Cerebellar nuclear complex (tissue), 1 donor: ENCODE results near the gene MIGA1.

Source experiments
- DNase-seq, 2 experiments: peaks; one replicate each; lab custom pipeline; 2025; lab: John Stamatoyannopoulos, UW

Gene MIGA1

GRCh38 chr1:77847621-77848080 is 68.2 kb downstream of the MIGA1 start:
- no peak for DNase-seq

GRCh38 chr1:77850082-77850481 is 70.6 kb downstream of the MIGA1 start:
- DNase-seq, result no peak

- DNase-seq, result no peak
These were observed 78.1 kb downstream of the MIGA1 start for GRCh38 chr1:77857552-77857951.

DNA sequence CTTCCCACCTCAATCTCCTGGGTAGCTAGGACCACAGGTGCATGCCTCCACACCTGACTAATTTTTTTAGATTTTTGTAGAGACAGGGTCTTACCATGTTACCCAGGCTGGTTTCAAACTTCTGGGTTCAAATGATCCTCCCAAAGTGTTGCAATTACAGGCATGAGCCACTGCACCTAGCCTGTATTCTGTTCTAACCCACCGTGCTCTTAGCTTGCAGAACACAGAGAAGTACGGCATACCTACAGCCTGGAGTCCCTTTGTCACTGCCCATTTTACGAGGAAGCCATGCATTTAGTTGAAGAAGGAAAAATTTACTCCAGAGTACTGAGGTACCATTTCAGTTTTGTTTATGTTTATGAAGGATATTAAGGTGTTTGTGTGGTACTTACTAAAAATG is 79.3 kb downstream of the MIGA1 start:
- DNase-seq, result no peak

DNA sequence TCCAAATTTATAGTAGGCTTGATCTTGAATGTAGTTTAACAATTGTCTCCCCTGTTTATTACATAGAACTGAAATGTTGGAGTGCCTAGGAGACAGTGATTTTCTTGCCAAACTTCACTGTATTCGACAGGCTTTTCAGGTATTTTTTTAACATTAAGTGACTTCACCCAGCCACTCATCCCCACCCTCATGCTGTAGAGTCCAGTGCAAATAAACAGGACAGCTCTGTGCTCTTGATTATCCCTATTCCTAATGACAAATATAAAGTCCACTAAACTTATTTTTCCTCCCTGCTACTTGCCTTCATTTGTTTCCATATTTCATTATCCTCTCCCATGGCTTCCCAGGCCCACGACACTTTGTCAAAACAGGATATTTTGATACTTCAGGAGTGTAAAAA is 79.8 kb downstream of the MIGA1 start:
- DNase-seq, result no peak

- no peak for DNase-seq
These were observed 86.8 kb downstream of the MIGA1 start for GRCh38 chr1:77866296-77866695.

- DNase-seq, result no peak
These were observed 93.2 kb downstream of the MIGA1 start for GRCh38 chr1:77872645-77873044.

DNA sequence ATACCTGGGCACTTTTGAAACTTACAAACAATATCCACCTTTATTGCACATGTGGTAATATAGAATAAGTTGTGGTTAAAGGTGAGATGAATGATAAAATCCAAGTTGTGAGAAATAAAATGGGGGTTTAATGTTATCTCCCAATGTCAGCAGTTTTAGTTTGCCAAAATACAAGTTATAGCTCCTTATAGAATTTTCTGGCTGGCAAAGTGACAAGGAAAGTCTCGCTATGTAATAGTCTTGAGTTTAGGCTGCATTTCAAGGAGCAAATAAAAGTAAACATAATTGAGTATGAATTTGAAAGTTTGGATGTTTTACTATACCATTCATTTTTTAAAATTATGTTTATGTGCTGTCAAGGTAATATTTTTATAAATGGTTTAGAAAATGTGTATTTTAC is 94.0 kb downstream of the MIGA1 start:
- no peak for DNase-seq

DNA sequence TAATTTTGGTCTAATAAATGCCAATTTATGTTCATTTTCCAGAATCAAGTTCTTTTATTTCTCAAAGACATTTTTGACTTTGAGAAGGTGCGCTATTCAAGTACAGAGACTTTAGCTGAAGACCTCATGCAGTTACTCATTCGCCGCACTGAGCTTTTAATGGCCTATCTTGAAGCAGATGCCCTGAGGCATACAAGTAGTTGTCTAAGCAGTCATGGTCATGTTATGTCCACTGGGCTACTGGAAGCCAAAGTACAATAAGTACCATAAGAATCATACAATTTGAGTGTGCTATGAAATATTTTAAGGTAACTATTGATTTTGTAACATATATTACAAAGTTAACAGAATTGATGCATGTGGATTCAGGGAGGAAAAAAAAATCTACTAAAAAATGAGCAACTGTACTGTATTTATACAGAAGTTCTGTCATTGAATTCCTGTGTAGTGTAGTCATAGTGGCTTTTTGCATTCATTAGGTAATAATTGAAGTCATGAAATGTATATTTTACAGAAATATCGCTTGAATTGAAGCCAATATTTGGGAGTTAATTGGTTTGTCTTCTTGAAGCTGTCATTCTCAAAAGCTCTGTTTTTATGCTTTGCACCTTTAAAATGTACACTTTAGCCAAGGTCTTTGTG is 95.5 kb downstream of the MIGA1 start:
- DNase-seq, result no peak

DNA sequence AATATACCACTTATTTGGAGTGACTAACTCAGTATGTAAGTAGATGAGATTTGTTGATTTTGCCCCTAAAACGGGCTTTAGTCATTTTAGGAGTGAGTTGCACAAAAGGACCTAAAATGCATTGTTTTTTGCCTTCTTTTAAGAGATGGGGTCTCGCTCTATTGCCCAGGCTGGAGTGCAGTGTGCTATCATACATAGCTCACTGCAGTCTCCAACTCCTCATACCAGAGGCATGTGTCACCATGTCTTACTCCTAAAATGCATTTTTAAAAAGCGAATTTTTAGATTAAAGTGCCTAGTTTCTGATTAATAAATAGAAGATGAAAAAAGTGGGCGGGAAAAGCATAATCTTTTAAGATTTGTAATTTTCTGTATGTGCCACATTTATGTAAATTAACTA is 97.4 kb downstream of the MIGA1 start:
- no peak for DNase-seq

- DNase-seq, result no peak
These were observed 101.6 kb downstream of the MIGA1 start for GRCh38 chr1:77881061-77881460.

DNA sequence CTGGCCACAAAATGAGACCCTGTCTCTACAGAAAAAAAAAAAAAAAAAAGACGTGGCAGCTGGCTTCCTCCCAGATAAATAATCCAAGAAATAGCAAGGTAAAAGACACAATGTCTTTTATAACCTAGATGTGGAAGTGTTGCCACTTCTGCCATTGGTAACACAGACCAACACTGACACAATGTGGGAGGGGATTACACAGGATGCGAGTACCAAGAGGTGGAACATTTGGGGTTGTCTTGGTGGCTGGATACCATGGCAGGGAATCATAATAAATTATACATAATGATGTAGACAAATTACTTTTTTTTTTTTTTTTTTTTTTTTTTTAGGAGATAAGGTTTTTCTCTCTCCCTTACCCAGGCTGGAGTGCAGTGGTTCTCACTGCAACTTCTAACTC is 103.0 kb downstream of the MIGA1 start:
- no peak for DNase-seq

DNA sequence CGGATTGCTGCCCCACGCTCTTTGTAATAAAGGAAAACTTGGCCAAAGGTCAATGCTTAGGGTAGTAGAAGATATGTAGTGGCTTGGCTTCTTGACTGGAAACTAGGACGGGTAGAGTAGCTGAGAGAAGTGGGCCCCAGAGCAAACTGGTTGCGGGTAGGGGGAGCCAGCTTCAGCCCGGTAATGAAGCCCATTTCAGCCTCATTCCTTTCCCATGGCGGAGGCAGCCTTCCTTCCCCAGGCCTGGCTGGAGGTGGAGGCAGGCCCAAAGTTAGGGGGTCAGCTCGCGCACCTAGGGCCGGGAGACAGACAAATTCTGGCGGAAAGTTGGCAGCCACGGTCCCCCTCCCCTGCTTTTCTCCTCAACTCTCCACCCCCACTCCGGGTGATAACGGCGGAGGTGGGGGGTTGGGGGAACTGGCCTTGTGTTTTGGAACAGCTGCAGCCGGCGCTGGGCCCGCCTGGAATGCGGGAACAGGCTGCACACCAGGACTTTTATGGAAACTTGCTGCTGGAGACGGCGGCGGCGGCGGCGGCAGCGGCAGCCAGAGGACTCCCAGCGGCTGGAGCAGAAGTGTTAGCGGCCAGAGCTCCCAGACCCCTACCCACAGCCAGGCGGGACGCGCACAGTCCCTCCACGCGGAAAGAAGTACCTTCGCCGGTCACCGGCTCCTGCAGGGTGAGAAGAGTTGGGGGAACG is 108.8 kb downstream of the MIGA1 start, which contains the start of gene NEXN:
Gene NEXN, plus strand, starts transcription at position 544 of the 700 bp plus-strand sequence. CDS start 27,483 bp downstream, outside the sequence.
- DNase-seq, result no peak

GRCh38 chr1:77888781-77889642 is 109.6 kb downstream of the MIGA1 start:
- no peak for DNase-seq

DNA sequence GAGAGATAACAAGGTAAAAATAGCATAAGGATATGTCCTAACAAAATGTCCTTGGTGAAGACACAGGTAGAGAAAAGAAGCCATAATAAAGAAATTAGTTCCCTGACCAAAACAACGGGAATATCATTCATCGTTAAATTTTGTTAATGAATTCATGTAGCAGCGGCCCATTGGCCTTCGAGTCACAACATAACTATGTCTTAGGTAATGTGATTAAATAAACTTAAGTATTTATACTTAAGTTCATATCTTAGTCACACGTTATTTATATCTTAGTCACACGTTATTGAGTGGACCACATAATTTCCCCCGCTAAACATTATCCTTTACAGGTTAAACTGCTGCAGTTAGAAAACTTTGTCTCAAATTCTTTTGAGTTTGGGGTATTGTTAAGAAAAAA is 110.2 kb downstream of the MIGA1 start:
- no peak for DNase-seq

GRCh38 chr1:77891200-77891599 is 111.8 kb downstream of the MIGA1 start:
- DNase-seq, result no peak

GRCh38 chr1:77899647-77900320 is 120.3 kb downstream of the MIGA1 start:
- DNase-seq, result no peak

DNA sequence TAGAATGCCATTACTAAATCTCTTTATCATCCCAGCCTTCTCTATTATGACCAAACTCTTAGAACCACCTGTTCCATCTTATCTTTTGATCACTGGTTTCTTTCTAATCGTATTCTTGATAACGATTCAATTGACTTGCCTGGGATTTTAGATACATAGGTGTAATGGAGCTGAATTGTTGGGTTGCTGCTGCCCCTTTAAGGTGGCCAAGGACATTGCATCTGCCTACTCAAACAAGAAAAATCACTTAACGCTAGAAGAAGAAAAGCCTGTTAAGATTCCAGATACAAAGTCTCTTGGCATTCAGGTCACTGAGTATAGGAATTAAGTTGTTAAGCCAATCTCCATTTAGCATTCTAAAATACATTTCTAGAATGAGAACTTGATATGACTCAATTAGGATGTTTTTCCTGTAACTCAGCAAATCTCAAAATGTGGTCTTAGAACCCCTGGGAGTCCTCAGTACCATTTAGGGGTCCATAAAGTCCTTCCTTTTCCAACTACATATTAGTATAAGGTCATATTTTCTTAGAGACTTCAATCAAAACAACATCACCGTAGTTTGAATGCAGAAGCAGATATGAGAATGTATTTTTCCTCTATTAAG is 121.3 kb downstream of the MIGA1 start:
- DNase-seq, result no peak

GRCh38 chr1:77905603-77906002 is 126.2 kb downstream of the MIGA1 start:
- no peak for DNase-seq

GRCh38 chr1:77906019-77906545 is 126.6 kb downstream of the MIGA1 start:
- no peak for DNase-seq

DNA sequence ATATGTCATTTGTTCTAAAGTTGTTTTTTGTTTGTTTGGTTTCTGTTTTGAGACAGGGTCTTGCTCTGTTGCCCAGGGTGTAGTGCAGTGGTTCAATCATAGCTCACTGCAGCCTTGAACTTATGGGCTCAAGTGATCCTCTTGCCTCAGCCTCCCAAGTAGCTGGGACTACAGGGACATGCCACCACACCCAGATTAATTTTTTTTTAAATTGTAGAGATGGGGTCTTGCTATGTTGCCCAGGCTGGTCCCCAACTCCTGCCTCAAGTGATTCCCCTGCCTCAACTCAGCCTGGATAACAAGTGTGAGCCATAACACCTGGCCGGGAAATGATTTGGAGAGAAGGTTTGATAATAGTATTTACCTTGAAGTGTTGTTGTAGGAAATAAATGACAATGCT is 127.2 kb downstream of the MIGA1 start:
- no peak for DNase-seq
